ENCODE measurements around the gene CTSC. TPM values are rescaled to one million over a fixed set of nuclear protein-coding genes. Genes with fewer than 3 reads are reported as not detected.

The CTSC gene
- total RNA-seq, 1 experiment from 2014 or later: 38.0 TPM

GRCh38 chr11:88266157-88266556 is 71.4 kb downstream of the CTSC start (continued):
- TF ChIP-seq ZFX (IDR thresholded peaks at IDR 0.05) (no peak), ZNF274 (IDR thresholded peaks at IDR 0.05; ENCODE audit: low read depth, low read length) (no peak), FOSL1 (IDR thresholded peaks at IDR 0.05; ENCODE audit: low read depth) (no peak)

- CTCF ChIA-PET: no interaction called here
- DNase-seq (ENCODE audit: low read depth, low spot score): no peak
- POLR2A ChIA-PET: no interaction called here
Measured at GRCh38 chr11:88259431-88259830, 78.1 kb downstream of the CTSC start.

More at GRCh38 chr11:88259431-88259830, 78.1 kb downstream of the CTSC start:
- no peak for ATAC-seq
- no peak overlapping the region for H3K4me3 ChIP-seq (replicated peaks in 1 of 2; ENCODE audit: low read depth in 1 of 2, low read length in 2 of 2)
- no peaks in the 10 kb centered on the region for H3K9me3 ChIP-seq (ENCODE audit: control insufficient read depth in 1 of 2, insufficient read depth in 1 of 2, low read depth in 1 of 2, low read length in 2 of 2)
- H3K79me2 ChIP-seq (ENCODE audit: insufficient read depth, low read length): no peaks in the 10 kb centered on the region
- RAD21 ChIA-PET (ENCODE audit: low non-redundant PET in 1 of 2, low total read pairs in 2 of 2, uncharacterized antibody in 2 of 2, unreplicated experiment in 2 of 2): no interaction called here
- H3K4me1 ChIP-seq (ENCODE audit: control insufficient read depth in 1 of 2, insufficient read depth in 2 of 2, low read length in 2 of 2): no peaks in the 10 kb centered on the region
- H3K9ac ChIP-seq (ENCODE audit: low read length): no peak overlapping the region
- intact Hi-C loops (cut with micrococcal nuclease): no loop called here
- no peaks in the 10 kb centered on the region for H4K20me1 ChIP-seq (ENCODE audit: insufficient read depth)
- H3K36me3 ChIP-seq (ENCODE audit: control insufficient read depth in 1 of 2, insufficient read depth in 2 of 2, low read length in 2 of 2): no peaks in the 10 kb centered on the region
- BruUV-seq (replicated peaks): no TSS peak
- no peak for TF ChIP-seq ATF3 (IDR thresholded peaks at IDR 0.05)
- TF ChIP-seq ELF1 (IDR thresholded peaks at IDR 0.05; ENCODE audit: borderline replicate concordance, low read depth): no peak
- TF ChIP-seq SP1 (IDR thresholded peaks at IDR 0.05; ENCODE audit: low read depth): no peak
- TF ChIP-seq MAX (IDR thresholded peaks at IDR 0.05): no peak
- no peak for TF ChIP-seq TCF7L2 (IDR thresholded peaks at IDR 0.05; ENCODE audit: borderline replicate concordance, extremely low read depth, insufficient read depth, insufficient read length)
- TF ChIP-seq ZBTB33 (IDR thresholded peaks at IDR 0.05; ENCODE audit: extremely low read depth, insufficient replicate concordance, low read length): no peak
- no peak for TF ChIP-seq RAD21 (IDR thresholded peaks at IDR 0.05; ENCODE audit: low read depth)
- no peak for TF ChIP-seq EZH2 (IDR thresholded peaks at IDR 0.05)
- TF ChIP-seq CEBPB (IDR thresholded peaks at IDR 0.05; ENCODE audit: low read depth): no peak
- TF ChIP-seq EGR1 (IDR thresholded peaks at IDR 0.05; ENCODE audit: low read depth): no peak
- TF ChIP-seq SIN3A (IDR thresholded peaks at IDR 0.05; ENCODE audit: low read depth): no peak
- TF ChIP-seq CBX3 (IDR thresholded peaks at IDR 0.05; ENCODE audit: low read depth): no peak
- no peak for TF ChIP-seq YY1 (IDR thresholded peaks at IDR 0.05; ENCODE audit: extremely low read depth, insufficient replicate concordance, low read depth, low read length)
- no peak for TF ChIP-seq REST (IDR thresholded peaks at IDR 0.05; ENCODE audit: low read depth)
- no peak for TF ChIP-seq POLR2A (IDR thresholded peaks at IDR 0.05; ENCODE audit: borderline replicate concordance, extremely low read depth, insufficient read depth, insufficient read length)
- no peak for TF ChIP-seq FOSL1 (IDR thresholded peaks at IDR 0.05; ENCODE audit: low read depth)
- TF ChIP-seq JUND (IDR thresholded peaks at IDR 0.05): no peak
- TF ChIP-seq ZFX (IDR thresholded peaks at IDR 0.05): no peak
- H3K27me3 ChIP-seq (ENCODE audit: insufficient read depth, low read length): no peaks in the 10 kb centered on the region
- H3K27ac ChIP-seq (ENCODE audit: low read depth, low read length): no peak overlapping the region
- no peak overlapping the region for H3K4me2 ChIP-seq (ENCODE audit: low read length)
- H2AFZ ChIP-seq (ENCODE audit: low read depth, low read length, poor library complexity, severe bottlenecking): no peak overlapping the region
- no peaks in the 10 kb centered on the region for H3K9me2 ChIP-seq (ENCODE audit: insufficient read depth)

All from HCT116 (cell line).